AG04450 (cell line): ENCODE results near the gene FGF22. TPM values are rescaled to one million over a fixed set of nuclear protein-coding genes. Genes with fewer than 3 reads are reported as not detected.

Source experiments
- CTCF ChIA-PET: fragments of 300-600, 350-600 bp; formaldehyde crosslinking; extraction: SDS; loops from one replicate; lab custom pipeline; 2022; ENCODE audit warnings: antibody characterized with exemption, inconsistent platforms; lab: Charles Lee
- POLR2A ChIA-PET: fragments of 350-600 bp; formaldehyde crosslinking; extraction: SDS; loops from one replicate; lab custom pipeline; 2021; ENCODE audit warnings: antibody characterized with exemption, inconsistent platforms; lab: Yijun Ruan, JAX
- DNase-seq: peaks from one replicate; pipeline ENCODE4 v3.0.0-alpha.2; 2011; ENCODE audit warnings: low read depth, low spot score
- H3K27ac ChIP-seq: one replicate; pipeline ENCODE4 v1.5.1; 2012; ENCODE audit warnings: low read depth, low read length, control low read depth
- H3K27me3 ChIP-seq: one replicate; pipeline ENCODE4 v1.6.0; 2012; ENCODE audit warnings: low read length; ENCODE audit not compliant: control insufficient read depth, insufficient read depth
- H3K4me3 ChIP-seq: 2 replicates; pipeline ENCODE4 v1.5.1; 2011; ENCODE audit warnings: mild to moderate bottlenecking, low read depth, low read length, control low read depth
- H3K9me3 ChIP-seq: 2 replicates; pipeline ENCODE4 v1.5.1; 2012; ENCODE audit warnings: low read length; ENCODE audit not compliant: control insufficient read depth, insufficient read depth
- CTCF ChIP-seq: IDR thresholded peaks from 2 replicates; pipeline ENCODE4 v1.5.1; 2011; ENCODE audit warnings: low read depth, low read length, control low read depth, inconsistent platforms
- polyA plus RNA-seq: library from polyadenylated mRNA; depleted of rRNA; stranded (reverse); fragments of >200 nt; gene quantifications from 2 replicates; pipeline ENCODE4 v1.2.3, GENCODE V29; 2011

The FGF22 gene
- polyA plus RNA-seq, 1 experiment = not detected

- TF ChIP-seq CTCF = no peak
- Histone ChIP-seq H3K27ac (no peak overlapping the region), H3K4me3 (no peak overlapping the region), H3K9me3 (peaks cover 2% of the 10 kb centered on the region; the same call in 1 of the 2 replicates), H3K27me3 (no peaks in the 10 kb centered on the region)
- CTCF ChIA-PET = no interaction called here
- POLR2A ChIA-PET = no interaction called here
- DNase-seq = no peak
Measured at GRCh38 chr19:640606-641189, 1.0 kb downstream of the FGF22 start.

- ChIA-PET CTCF (no interaction called here), POLR2A (no interaction called here)
- no peak overlapping the region for H3K4me3 ChIP-seq
- no peaks in the 10 kb centered on the region for H3K27me3 ChIP-seq
- H3K9me3 ChIP-seq = peaks cover 4% of the 10 kb centered on the region; the same call in 1 of the 2 replicates
- TF ChIP-seq CTCF = no peak
- DNase-seq = no peak
- H3K27ac ChIP-seq = no peak overlapping the region
Measured at GRCh38 chr19:641702-642101, 2.0 kb downstream of the FGF22 start.

GRCh38 chr19:642767-643727, 3.4 kb downstream of the FGF22 start:
- no peak for TF ChIP-seq CTCF
- Histone ChIP-seq H3K4me3 (no peak overlapping the region), H3K27me3 (no peaks in the 10 kb centered on the region), H3K27ac (no peak overlapping the region), H3K9me3 (peaks cover 4% of the 10 kb centered on the region; the same call in 1 of the 2 replicates)
- POLR2A ChIA-PET = no interaction called here
- CTCF ChIA-PET = no interaction called here
- DNase-seq = no peak

- DNase-seq = no peak
- peaks cover 4% of the 10 kb centered on the region; the same call in 1 of the 2 replicates for H3K9me3 ChIP-seq
- no peak overlapping the region for H3K27ac ChIP-seq
- CTCF ChIA-PET = no interaction called here
- H3K4me3 ChIP-seq = no peak overlapping the region
- POLR2A ChIA-PET = no interaction called here
- no peak for TF ChIP-seq CTCF
- no peaks in the 10 kb centered on the region for H3K27me3 ChIP-seq
Measured at GRCh38 chr19:643736-644135, 4.1 kb downstream of the FGF22 start.

- ChIA-PET POLR2A (no interaction called here), CTCF (no interaction called here)
- no peak overlapping the region for H3K4me3 ChIP-seq
- no peak for DNase-seq
- no peak for TF ChIP-seq CTCF
- H3K27me3 ChIP-seq = no peaks in the 10 kb centered on the region
- peaks cover 4% of the 10 kb centered on the region; the same call in 1 of the 2 replicates for H3K9me3 ChIP-seq
- H3K27ac ChIP-seq = no peak overlapping the region
Measured at GRCh38 chr19:644363-644762, 4.7 kb downstream of the FGF22 start.
